HPDE6-E6E7 (cell line): ENCODE data around the gene SLAMF9.

ENCODE experiments used
- DNase-seq: peaks from one replicate; pipeline ENCODE4 v3.0.0; 2011; ENCODE audit warnings: missing footprints; ENCODE audit errors: extremely low spot score

SLAMF9 gene

DNA sequence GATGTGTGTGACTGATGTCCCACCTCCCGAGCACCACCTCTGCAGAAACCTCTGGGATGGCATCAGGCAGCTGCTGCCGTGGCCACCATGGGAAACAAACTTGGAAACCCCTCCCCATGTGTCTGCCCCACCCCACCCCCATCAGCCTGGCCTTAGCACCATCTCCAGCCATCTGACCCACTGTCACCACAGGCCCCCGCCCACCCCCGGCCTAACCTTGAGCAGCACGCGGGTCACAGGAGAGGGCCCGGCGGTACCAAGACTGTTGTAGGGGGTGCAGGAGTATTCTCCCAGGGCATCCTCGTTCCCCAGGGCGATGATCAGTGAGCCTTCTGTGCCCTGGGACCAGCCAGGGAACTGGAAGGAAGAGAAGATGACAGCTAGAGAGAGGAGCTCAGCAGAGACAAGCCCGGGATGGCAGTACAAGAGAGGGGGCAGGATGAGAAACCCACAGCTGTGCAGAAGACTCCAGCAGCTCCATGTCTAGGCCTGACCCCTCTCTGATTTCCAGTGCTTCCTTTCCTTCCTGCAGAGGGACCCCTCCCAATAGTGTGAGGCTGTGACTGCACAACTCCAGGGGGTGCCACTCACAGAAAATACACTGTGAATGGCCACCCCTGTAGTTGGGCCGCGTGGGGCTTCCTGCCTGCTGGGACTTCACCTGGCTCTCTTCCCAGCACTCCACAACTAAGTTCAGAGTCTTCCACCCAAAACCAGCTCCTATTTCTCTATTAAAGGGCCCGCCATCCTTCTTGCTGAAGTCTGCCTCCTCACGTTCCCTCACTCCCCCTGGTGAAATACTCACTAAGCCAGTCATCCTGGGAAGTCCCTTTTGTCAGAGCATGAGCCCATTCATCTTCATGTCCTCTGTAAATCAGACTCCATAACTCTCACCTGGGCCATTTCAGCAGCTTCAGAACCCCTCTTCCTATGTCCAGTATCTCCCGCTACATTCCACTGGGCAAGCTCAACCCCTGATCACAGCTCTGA lies 21.4 kb downstream of the SLAMF9 start:
- DNase-seq, result no peak

GRCh38 chr1:159931795-159932173 lies 22.3 kb downstream of the SLAMF9 start:
- no peak for DNase-seq

DNA sequence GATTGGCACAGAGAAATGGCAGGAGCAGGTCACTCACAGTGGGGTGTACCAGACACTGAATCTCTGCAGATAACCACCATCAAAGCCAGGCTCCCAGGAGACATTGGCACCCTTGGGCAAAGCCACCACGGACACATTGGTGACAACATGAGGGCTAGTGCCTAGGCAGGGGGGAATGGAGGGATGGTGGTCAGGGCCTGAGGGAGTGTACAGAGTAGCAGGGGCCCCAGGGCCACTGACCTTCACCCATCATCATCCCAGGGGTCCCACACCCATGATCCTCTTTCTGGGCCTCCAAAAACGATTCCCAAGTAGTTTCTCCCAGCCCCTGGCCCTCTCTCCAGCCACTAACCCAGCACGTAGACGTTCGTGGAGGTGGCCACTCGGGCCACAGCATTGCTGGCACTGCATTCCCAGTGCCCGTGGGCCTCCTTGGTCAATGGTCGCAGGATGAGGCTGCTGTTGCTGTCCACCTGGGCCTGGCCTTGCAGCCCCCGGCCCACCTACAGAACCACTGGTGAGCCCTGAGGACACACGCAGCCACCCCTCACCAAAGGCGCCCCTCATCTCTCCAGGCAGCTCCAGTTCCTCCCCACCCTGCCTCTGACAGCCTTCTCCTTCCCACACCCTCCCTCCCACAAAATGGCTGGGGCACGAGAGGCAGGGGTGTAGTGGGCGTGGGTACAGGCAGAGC lies 22.8 kb downstream of the SLAMF9 start:
- DNase-seq, result no peak

GRCh38 chr1:159930634-159931033 lies 23.4 kb downstream of the SLAMF9 start:
- DNase-seq, result no peak

- DNase-seq, result no peak
Observed at GRCh38 chr1:159930216-159930615, 23.8 kb downstream of the SLAMF9 start.

DNA sequence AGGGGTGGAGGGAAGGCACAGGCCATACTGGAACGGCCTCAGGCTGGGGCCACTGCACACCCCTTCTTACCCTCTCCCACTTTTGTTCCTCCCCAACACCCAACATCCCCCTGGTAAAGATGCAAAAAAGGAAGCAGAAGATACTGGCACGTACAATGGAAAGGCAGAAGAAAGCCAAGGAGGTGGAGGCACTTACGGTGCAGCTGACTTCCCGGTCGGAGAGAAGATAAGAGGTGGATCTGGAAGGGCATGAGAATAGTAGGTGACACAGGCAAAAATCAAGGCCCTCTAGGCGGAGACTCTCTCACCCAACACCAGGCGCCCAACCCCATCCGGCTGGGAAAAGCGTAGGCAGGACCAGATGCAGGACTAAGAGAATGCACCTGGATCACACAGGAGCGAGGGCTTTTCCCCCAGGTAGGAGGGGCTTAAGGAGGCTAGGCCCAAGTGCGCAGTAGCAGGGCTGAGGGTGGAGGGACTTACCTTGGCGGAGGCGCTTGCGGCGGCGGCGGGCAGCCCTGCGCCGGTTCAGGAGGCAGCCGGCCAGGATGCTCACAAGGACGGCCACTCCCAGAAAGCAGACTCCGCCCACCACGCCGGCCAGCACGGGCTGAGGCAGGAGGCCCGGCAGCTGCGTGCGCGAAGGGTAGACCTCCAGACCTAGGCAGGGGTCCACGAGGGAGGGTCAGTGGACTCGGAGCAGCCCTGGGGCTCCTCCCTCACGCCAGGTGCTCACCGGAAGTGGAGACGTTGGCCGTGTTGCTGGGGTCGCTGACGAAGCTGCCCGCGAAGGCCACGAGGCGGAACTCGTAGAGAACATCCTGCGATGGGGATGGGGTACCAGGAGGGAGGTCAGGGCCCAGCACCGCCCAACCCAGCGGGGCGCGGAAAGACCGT lies 24.6 kb downstream of the SLAMF9 start:
- DNase-seq, result no peak

DNA sequence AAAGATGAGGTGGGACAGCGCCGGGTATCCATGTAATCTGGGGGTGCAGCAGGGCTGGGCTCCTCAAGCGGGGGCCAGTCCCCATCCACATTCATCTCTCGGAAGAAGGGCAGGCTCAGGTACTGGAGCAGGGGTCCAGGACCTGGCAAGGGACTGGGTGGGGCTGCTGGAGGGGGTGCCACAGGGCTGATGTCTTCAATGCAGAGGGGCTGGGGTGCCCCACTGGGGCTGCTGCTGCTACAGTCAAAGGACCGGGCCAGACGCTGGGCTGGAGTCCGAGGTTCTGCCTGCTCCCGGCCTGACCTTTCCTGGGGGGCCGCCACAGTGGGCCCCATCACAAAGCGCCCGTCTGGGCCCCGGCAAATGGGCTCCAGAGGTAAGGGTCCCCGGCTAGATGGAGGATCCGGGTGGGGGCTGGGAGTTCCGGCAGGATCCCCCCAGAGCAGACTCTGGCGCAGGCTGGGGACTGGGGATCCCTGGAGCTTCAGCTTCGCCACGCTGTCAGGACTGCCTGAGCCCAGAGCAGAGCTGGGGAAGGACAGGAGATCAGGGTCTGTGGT lies 25.5 kb downstream of the SLAMF9 start:
- DNase-seq, result no peak

GRCh38 chr1:159927849-159928431 lies 26.1 kb downstream of the SLAMF9 start:
- no peak for DNase-seq

- DNase-seq, result no peak
Observed at GRCh38 chr1:159927211-159927848, 26.7 kb downstream of the SLAMF9 start.

DNA sequence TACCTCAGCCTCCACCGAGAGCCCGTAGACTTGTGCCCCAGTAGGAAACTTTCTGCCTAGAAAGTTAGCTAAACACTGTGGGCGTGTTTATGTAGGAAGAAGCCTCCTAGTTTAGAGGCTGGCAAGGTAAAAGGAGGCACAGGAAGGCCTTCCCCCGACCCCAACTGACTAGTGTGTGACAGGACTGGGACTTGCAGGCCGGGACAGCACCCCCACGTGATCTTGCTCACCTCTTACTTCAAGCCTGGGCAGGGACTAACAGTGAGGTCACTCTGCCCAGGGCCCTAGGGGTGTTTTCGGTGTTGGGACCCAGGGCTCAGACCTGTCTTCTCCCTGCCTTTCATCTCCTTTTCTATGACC lies 28.3 kb downstream of the SLAMF9 start:
- DNase-seq, result peak; percentile 80

DNA sequence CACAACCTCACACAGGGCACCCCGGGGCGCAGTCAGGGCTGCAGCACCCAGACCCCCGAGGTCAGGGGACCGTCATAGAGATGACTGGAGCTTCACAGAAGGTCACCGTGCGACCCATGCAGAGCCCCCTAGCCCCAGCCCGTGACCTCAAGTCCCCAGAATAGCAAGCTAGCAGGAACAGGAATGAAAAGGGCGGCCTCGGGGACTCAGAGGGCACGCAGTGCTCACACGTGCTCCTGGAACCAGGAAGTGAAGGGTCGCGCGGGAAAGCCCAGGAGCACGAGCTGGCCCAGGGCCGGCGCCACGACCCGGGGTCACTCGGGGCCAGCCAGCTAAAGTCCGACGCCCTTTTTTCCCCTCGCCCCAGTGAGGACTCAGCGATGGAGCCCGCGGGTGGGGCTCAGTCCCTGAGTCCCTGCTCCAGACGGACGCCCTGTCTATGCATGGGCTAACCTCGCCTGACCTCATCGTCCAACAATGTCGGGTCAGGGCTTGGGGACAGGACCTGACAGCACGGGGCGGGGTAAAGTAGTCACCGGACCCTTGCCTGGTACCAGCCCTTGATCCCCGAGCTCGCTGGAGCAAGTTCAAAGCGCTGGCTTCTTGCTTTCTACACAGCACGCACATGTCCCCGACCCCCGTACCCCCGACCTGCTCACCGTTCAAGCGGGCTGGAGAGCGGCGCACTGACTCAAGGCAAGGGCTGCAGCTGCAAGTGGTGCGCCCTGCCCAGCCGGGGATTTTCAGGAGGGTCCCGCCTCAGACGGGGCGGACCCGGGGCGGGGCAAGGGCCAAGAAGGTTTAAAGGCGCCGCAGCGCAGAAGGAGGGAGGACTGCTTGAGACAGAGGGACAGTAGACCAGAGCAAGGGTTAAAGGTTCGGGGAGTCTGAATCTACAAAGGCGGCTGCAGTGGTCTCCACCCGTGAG lies 29.0 kb downstream of the SLAMF9 start, which contains the start of gene TAGLN2:
Gene TAGLN2 (minus strand): TSS at position 717 of the 928 bp plus-strand sequence. CDS start 4,998 bp downstream, outside the sequence.
- peak; percentile 85 for DNase-seq

GRCh38 chr1:159924025-159924790 lies 29.8 kb downstream of the SLAMF9 start:
- peak; percentile 91 for DNase-seq

DNA sequence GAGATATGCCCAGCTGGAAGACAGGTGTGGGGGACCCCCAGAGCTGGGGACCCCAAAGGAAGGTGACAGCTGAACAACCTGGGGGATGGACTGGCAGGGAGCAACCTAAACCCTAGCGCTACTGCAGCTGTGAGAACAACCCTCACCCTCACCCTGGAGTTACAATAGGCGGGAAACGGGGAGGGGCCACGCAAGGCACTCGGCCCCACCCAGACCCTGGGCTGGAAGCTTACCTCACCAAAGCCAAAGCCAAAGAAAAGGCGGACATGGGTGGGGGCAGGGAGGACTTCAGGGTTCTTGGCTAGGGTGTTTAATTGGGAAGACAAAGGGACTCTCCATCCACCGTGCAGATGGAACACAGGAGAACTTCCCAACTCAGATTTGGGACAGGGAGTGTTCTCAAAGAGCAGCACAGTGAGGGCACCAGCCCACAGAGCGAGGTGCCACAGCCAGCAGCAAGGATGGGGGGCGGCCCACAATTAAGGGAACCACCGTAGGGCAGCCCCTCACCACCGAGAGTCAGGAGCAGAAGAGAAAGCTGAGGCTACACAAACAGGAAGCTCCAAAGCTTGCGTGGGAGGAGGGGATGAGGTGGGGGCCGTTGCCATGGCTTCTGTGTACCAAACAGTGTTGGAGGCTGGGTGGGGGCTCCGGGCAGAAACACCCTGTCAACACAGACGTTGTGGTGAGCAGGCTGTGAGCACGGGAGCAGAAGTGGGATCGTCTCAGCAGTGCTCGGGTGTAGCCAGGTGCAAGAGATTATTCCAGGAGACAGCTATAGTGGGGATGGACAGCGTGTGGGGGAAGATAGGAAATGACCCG lies 30.6 kb downstream of the SLAMF9 start:
- peak; percentile 85 for DNase-seq

- DNase-seq, result no peak
Observed at GRCh38 chr1:159922511-159923202, 31.4 kb downstream of the SLAMF9 start.

- no peak for DNase-seq
Observed at GRCh38 chr1:159921700-159922504, 32.1 kb downstream of the SLAMF9 start.

DNA sequence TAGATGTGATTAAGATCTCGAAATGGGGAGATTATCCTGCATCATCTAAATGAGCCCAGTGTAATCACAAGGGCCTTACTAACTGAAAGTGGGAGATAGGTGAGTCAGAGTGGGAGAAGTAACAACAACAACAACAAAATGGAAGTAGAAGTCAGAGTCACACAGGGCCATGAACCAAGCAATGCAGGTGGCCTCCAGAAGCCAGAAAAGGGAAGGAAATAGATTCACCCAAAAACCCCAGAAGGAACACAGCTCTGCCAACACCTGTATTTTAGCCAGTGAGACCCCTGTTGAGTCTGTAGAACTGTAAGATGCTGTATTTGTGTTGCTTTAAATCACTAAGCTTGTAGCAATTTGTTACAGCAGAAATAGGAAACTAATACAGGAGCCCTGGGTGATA lies 32.8 kb downstream of the SLAMF9 start:
- DNase-seq, result no peak
